Astrocyte (in vitro differentiated cells and primary cell): ENCODE data around the gene SAMD4A. TPM values are rescaled to one million over a fixed set of nuclear protein-coding genes. Genes with fewer than 3 reads are reported as not detected.

Experiments used
- DNase-seq: peaks from one replicate; pipeline ENCODE4 v3.0.0-alpha.2; 2010; ENCODE audit warnings: low read depth
- FAIRE-seq: peaks from 2 replicates; lab custom pipeline; 2011; peaks lifted over from hg19 to GRCh38; lab: Jason Lieb, UNC
- H2AFZ ChIP-seq: 2 replicates; pipeline ENCODE4 v1.6.0; 2012; ENCODE audit warnings: low read depth, low read length, inconsistent platforms
- H3K27ac ChIP-seq: 2 replicates; pipeline ENCODE4 v1.5.1; 2011; ENCODE audit warnings: low read depth, low read length, inconsistent platforms
- H3K27me3 ChIP-seq: 2 replicates; pipeline ENCODE4 v1.6.0; 2011; ENCODE audit warnings: low read length, inconsistent platforms; ENCODE audit not compliant: insufficient read depth
- H3K36me3 ChIP-seq: 2 replicates; pipeline ENCODE4 v1.5.1; 2011; ENCODE audit warnings: low read length, inconsistent platforms; ENCODE audit not compliant: insufficient read depth
- H3K4me1 ChIP-seq: 2 replicates; pipeline ENCODE4 v1.5.1; 2011; ENCODE audit warnings: low read length, inconsistent platforms; ENCODE audit not compliant: insufficient read depth
- H3K4me2 ChIP-seq: 2 replicates; pipeline ENCODE4 v1.6.0; 2012; ENCODE audit warnings: low read length, inconsistent platforms
- H3K4me3 ChIP-seq: 2 replicates; pipeline ENCODE4 v1.5.1; 2011; ENCODE audit warnings: low read depth, mild to moderate bottlenecking, low read length, inconsistent platforms; ENCODE audit not compliant: insufficient read depth
- H3K79me2 ChIP-seq: 2 replicates; pipeline ENCODE4 v1.6.0; 2012; ENCODE audit warnings: mild to moderate bottlenecking, low read length, inconsistent platforms; ENCODE audit not compliant: insufficient read depth
- H3K9ac ChIP-seq: 2 replicates; pipeline ENCODE4 v1.6.0; 2012; ENCODE audit warnings: mild to moderate bottlenecking, low read length, inconsistent platforms
- H3K9me3 ChIP-seq: 2 replicates; pipeline ENCODE4 v1.5.1; 2012; ENCODE audit warnings: low read depth, mild to moderate bottlenecking, low read length, inconsistent platforms; ENCODE audit not compliant: insufficient read depth
- H4K20me1 ChIP-seq: 2 replicates; pipeline ENCODE4 v1.6.0; 2012; ENCODE audit warnings: low read length, inconsistent platforms; ENCODE audit not compliant: insufficient read depth
- H3K27ac Mint-ChIP-seq: one replicate; pipeline ENCODE4 v1.8.0; 2021; ENCODE audit warnings: mild to moderate bottlenecking, mixed read lengths; ENCODE audit not compliant: unreplicated experiment
- H3K27me3 Mint-ChIP-seq: one replicate; pipeline ENCODE4 v1.8.0; 2021; ENCODE audit warnings: low read depth, mixed read lengths; ENCODE audit not compliant: unreplicated experiment
- H3K36me3 Mint-ChIP-seq: one replicate; pipeline ENCODE4 v1.8.0; 2021; ENCODE audit warnings: low read depth, mixed read lengths; ENCODE audit not compliant: unreplicated experiment
- H3K4me1 Mint-ChIP-seq: one replicate; pipeline ENCODE4 v1.8.0; 2021; ENCODE audit warnings: low read depth, mixed read lengths; ENCODE audit not compliant: unreplicated experiment
- H3K4me3 Mint-ChIP-seq: one replicate; pipeline ENCODE4 v1.8.0; 2021; ENCODE audit warnings: mild to moderate bottlenecking, moderate library complexity, mixed read lengths; ENCODE audit not compliant: unreplicated experiment
- H3K9me3 Mint-ChIP-seq: one replicate; pipeline ENCODE4 v1.8.0; 2021; ENCODE audit warnings: mild to moderate bottlenecking, mixed read lengths; ENCODE audit not compliant: unreplicated experiment
- CTCF ChIP-seq: IDR thresholded peaks from 2 replicates; pipeline ENCODE4 v1.5.1; 2011; ENCODE audit warnings: low read depth, mild to moderate bottlenecking, inconsistent platforms, low read length, moderate library complexity; ENCODE audit not compliant: insufficient read depth
- EZH2 ChIP-seq: IDR thresholded peaks from 2 replicates; pipeline ENCODE4 v1.6.1; 2012; ENCODE audit warnings: mild to moderate bottlenecking, low read length, inconsistent platforms; ENCODE audit not compliant: insufficient read depth
- total RNA-seq: library from RNA; stranded (reverse); gene quantifications from 2 replicates; pipeline ENCODE4 v1.2.1, GENCODE V29; 2021

SAMD4A gene
- total RNA-seq, 1 donor from 2014 or later, result 68.2 TPM

GRCh38 chr14:54775486-54776140 is 208.7 kb downstream of the SAMD4A start:
- H3K36me3 Mint-ChIP-seq, result peaks cover 20% of the 10 kb centered on the region
- peak overlapping the region; percentile 45 for H3K27ac ChIP-seq
- no peak overlapping the region for H3K4me3 Mint-ChIP-seq
- peaks cover 29% of the 10 kb centered on the region for H3K4me1 Mint-ChIP-seq
- H3K9me3 ChIP-seq, result no peaks in the 10 kb centered on the region
- DNase-seq (no peak), FAIRE-seq (no peak)
- peaks cover 11% of the 10 kb centered on the region for H4K20me1 ChIP-seq
- no peak for TF ChIP-seq CTCF
- TF ChIP-seq EZH2, result no peak
- H3K9ac ChIP-seq, result peak overlapping the region; percentile 45
- H3K9me3 Mint-ChIP-seq, result no peaks in the 10 kb centered on the region
- peak overlapping the region; percentile 73 for H3K4me2 ChIP-seq
- no peaks in the 10 kb centered on the region for H3K79me2 ChIP-seq
- no peaks in the 10 kb centered on the region for H3K27me3 Mint-ChIP-seq
- H3K36me3 ChIP-seq, result peaks cover 18% of the 10 kb centered on the region
- H3K27ac Mint-ChIP-seq, result no peak overlapping the region
- H3K4me3 ChIP-seq, result no peak overlapping the region
- peaks cover 44% of the 10 kb centered on the region for H3K4me1 ChIP-seq
- no peak overlapping the region for H2AFZ ChIP-seq
- no peaks in the 10 kb centered on the region for H3K27me3 ChIP-seq

- Histone ChIP-seq H3K79me2 (no peaks in the 10 kb centered on the region), H3K4me1 (peaks cover 44% of the 10 kb centered on the region), H3K27ac (peak overlapping the region; percentile 45), H3K4me2 (peak overlapping the region; percentile 73), H4K20me1 (peaks cover 11% of the 10 kb centered on the region), H3K27me3 (no peaks in the 10 kb centered on the region), H3K9ac (peak overlapping the region; percentile 45), H3K9me3 (no peaks in the 10 kb centered on the region), H3K36me3 (peaks cover 15% of the 10 kb centered on the region), H3K4me3 (peak overlapping the region; percentile 1), H2AFZ (no peak overlapping the region)
- FAIRE-seq (no peak), DNase-seq (peak; percentile 90)
- H3K27me3 Mint-ChIP-seq, result no peaks in the 10 kb centered on the region
- no peaks in the 10 kb centered on the region for H3K9me3 Mint-ChIP-seq
- H3K4me1 Mint-ChIP-seq, result peaks cover 29% of the 10 kb centered on the region
- no peak for TF ChIP-seq CTCF
- no peak for TF ChIP-seq EZH2
- peaks cover 26% of the 10 kb centered on the region for H3K36me3 Mint-ChIP-seq
- H3K4me3 Mint-ChIP-seq, result peak overlapping the region; percentile 8
- H3K27ac Mint-ChIP-seq, result peak overlapping the region; percentile 42
Observed at GRCh38 chr14:54776361-54777001, 209.6 kb downstream of the SAMD4A start.

GRCh38 chr14:54777395-54777794 is 210.5 kb downstream of the SAMD4A start:
- FAIRE-seq (no peak), DNase-seq (no peak)
- Mint-ChIP-seq H3K27ac (no peak overlapping the region), H3K9me3 (no peaks in the 10 kb centered on the region), H3K27me3 (no peaks in the 10 kb centered on the region), H3K4me3 (no peak overlapping the region), H3K4me1 (peaks cover 24% of the 10 kb centered on the region), H3K36me3 (peaks cover 27% of the 10 kb centered on the region)
- Histone ChIP-seq H3K27ac (no peak overlapping the region), H3K4me3 (no peak overlapping the region), H3K79me2 (no peaks in the 10 kb centered on the region), H2AFZ (no peak overlapping the region), H3K4me2 (peak overlapping the region; percentile 73), H3K4me1 (peaks cover 34% of the 10 kb centered on the region), H4K20me1 (peaks cover 11% of the 10 kb centered on the region), H3K36me3 (peaks cover 15% of the 10 kb centered on the region), H3K27me3 (no peaks in the 10 kb centered on the region), H3K9me3 (no peaks in the 10 kb centered on the region), H3K9ac (peak overlapping the region; percentile 11)
- TF ChIP-seq EZH2 (no peak), CTCF (no peak)
